ENCODE measurements around the gene MTHFD1L. TPM values are rescaled to one million over a fixed set of nuclear protein-coding genes. Genes with fewer than 3 reads are reported as not detected.

Gene MTHFD1L
- total RNA-seq, 4 donors from 2014 or later = 3.0 to 9.4 (median 5.2) TPM

DNA sequence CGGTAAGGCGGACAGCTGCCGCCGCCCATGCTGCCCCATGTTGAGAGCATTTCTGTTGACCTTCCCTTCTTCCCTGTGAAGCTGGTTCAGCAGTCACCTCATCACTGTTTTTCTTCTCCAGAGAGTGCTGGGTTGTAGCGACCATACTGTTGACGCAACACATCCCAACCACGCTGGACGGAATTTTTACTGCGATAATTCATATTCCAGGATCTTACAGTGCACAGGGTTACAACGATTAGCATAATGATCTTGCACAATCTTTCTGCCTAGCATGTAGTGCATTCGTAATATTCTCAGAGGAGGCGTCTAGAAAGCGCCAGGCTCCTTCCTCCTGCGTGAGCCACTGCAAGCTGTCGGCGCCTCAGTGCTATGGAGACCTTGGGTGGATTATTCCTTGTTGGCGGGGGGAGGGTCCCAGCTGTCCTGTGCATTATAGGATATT, 137.0 kb downstream of the MTHFD1L start:
- DNase-seq (ENCODE audit: low spot score in 2 of 2) = no peak
- TF ChIP-seq EP300 (IDR thresholded peaks at IDR 0.05) (no peak), POLR2A (IDR thresholded peaks at IDR 0.05) (no peak)
- Histone ChIP-seq H3K4me3 (no peak overlapping the region), H3K9me3 (no peaks in the 10 kb centered on the region), H3K27me3 (no peaks in the 10 kb centered on the region), H3K4me1 (peaks cover 14% of the 10 kb centered on the region), H3K36me3 (no peaks in the 10 kb centered on the region), H3K27ac (no peak overlapping the region)
- 97% methylated on average over 17 of the region's 17 CpGs for WGBS

DNA sequence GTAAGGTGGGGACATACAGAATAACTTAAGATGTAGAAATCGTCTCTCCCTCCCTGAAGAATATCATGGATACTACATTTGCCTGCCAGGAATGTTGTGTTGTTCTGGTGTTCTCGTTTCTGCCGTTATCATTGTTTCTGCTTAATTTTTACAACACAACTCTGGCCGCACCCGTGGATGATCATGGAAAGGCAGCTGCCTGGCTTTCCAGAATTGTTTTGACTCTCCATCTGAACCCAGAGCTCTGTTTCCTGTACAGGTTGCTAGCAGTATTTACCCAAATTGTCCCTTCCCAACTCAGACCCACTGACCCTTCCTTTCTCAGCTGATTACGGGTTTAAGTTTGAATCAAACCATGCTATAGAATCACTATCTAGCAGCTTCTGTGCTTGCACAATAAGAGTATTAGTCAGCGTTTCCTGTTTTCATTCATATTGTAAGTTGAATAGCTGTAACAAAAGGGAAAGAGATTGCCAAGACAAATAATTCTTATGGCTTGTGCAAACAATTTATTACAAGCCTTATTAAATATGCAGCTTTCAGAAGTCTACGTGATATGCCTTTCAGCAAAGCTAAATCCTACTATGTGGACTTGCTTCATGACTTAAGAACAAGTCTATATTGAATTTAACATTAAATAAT, 139.0 kb downstream of the MTHFD1L start:
- WGBS = 36% methylated on average over 8 of the region's 8 CpGs
- H3K9me3 ChIP-seq = no peaks in the 10 kb centered on the region

DNA sequence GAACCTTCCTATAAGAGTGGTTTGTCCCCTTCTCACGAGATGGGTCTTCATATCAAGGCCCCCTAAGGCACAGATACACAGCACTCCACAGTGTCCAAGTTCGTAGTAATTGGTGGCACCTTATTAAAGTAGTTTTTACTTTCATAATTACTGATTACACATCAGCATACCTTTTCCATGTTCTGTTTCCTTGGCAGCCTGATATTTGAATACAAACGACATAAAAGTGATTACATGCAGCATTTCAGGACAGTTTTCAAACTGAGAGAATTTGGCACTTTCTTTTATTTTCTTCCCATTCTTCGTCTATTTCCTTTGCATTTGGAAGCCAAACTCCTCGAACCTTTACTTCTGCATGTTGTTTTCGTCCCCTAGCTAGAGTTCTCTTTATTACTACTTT, 139.7 kb downstream of the MTHFD1L start:
- Histone ChIP-seq H3K36me3 (no peaks in the 10 kb centered on the region), H3K27ac (peak overlapping the region; percentile 35), H3K4me3 (no peak overlapping the region), H3K4me1 (peaks cover 14% of the 10 kb centered on the region), H3K27me3 (no peaks in the 10 kb centered on the region), H3K9me3 (no peaks in the 10 kb centered on the region)
- no peak for DNase-seq (ENCODE audit: low spot score in 2 of 2)
- no peak for TF ChIP-seq EP300 (IDR thresholded peaks at IDR 0.05)
- no peak for TF ChIP-seq POLR2AphosphoS5 (IDR thresholded peaks at IDR 0.05)
- TF ChIP-seq, protein P1, sequence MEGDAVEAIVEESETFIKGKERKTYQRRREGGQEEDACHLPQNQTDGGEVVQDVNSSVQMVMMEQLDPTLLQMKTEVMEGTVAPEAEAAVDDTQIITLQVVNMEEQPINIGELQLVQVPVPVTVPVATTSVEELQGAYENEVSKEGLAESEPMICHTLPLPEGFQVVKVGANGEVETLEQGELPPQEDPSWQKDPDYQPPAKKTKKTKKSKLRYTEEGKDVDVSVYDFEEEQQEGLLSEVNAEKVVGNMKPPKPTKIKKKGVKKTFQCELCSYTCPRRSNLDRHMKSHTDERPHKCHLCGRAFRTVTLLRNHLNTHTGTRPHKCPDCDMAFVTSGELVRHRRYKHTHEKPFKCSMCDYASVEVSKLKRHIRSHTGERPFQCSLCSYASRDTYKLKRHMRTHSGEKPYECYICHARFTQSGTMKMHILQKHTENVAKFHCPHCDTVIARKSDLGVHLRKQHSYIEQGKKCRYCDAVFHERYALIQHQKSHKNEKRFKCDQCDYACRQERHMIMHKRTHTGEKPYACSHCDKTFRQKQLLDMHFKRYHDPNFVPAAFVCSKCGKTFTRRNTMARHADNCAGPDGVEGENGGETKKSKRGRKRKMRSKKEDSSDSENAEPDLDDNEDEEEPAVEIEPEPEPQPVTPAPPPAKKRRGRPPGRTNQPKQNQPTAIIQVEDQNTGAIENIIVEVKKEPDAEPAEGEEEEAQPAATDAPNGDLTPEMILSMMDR (IDR thresholded peaks at IDR 0.05) = no peak
- no peak for TF ChIP-seq POLR2A (IDR thresholded peaks at IDR 0.05)
- 71% methylated on average over 6 of the region's 6 CpGs for WGBS

More for the DNA sequence above, 139.0 kb downstream of the MTHFD1L start:
- DNase-seq (ENCODE audit: low spot score in 2 of 2) = no peak
- no peaks in the 10 kb centered on the region for H3K36me3 ChIP-seq
- no peak for TF ChIP-seq POLR2A (IDR thresholded peaks at IDR 0.05)
- TF ChIP-seq POLR2AphosphoS5 (IDR thresholded peaks at IDR 0.05) = no peak
- TF ChIP-seq, protein P1 (IDR thresholded peaks at IDR 0.05) = no peak
- peak overlapping the region; percentile 49 for H3K27ac ChIP-seq
- H3K27me3 ChIP-seq = no peaks in the 10 kb centered on the region
- H3K4me1 ChIP-seq = peaks cover 14% of the 10 kb centered on the region
- H3K4me3 ChIP-seq = no peak overlapping the region

DNA sequence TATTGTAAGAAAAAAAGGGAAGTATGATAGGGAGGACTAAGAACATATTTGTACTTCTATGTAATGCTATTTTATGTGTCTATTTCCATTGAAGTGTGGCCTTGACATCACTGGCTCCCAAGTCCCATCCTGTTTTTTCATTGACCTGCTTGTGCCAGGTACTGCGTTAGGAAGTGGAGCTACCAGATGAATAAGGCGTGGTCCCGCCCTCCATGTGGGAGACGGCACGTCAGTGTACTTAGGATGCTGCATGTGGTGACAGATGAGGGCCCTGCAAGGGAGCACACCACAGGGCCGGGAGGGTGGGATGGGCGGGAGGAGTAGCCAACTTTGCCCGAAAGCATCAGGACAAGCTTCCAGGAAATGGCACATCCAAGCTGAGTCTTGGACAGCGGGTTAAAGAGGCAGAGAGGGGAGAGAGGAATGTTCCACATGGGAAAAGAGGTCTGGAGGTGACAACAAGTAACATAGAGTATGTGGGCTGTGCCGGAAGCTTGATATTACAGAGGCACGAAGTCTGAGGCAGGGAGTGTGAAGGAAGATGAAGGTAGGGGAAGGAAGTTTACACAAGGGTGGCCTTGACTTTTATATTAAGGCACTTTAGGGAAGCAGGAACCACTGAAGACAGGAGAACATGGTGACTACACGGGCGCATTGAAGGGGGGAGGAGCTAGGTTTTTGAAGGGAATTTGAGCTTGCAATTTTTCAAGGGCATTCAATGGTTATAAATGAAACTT, 140.6 kb downstream of the MTHFD1L start:
- TF ChIP-seq EP300 (IDR thresholded peaks at IDR 0.05) (no peak), POLR2A (IDR thresholded peaks at IDR 0.05) (no peak), POLR2AphosphoS5 (IDR thresholded peaks at IDR 0.05) (no peak)
- TF ChIP-seq, protein P1 (IDR thresholded peaks at IDR 0.05) = no peak
- no peaks in the 10 kb centered on the region for H3K36me3 ChIP-seq
- H3K4me3 ChIP-seq = no peak overlapping the region
- no peak for DNase-seq (ENCODE audit: low spot score in 2 of 2)
- no peaks in the 10 kb centered on the region for H3K9me3 ChIP-seq
- peaks cover 14% of the 10 kb centered on the region for H3K4me1 ChIP-seq
- 77% methylated on average over 13 of the region's 13 CpGs for WGBS
- no peaks in the 10 kb centered on the region for H3K27me3 ChIP-seq
- H3K27ac ChIP-seq = no peak overlapping the region

DNA sequence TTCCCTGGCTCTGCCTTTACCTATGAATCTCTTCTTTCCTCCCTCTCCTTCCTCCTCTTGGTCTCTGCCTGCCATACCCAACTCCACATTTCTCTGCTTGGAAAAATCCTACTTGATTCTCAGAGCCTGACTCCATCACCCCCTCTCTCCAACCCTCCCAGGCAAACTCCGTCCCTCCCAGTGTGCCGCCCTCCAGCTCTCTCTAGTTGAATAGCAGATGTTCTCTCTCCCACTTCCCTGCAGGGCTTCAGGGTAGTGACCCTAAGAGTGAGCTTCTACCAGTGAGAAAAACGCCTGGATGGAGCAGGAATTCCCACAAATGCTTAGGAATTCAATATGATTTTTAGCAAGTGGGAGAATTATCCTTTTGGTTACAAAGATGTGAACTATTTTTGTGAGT, 141.6 kb downstream of the MTHFD1L start:
- Histone ChIP-seq H3K36me3 (no peaks in the 10 kb centered on the region), H3K27me3 (no peaks in the 10 kb centered on the region), H3K4me3 (no peak overlapping the region), H3K4me1 (peaks cover 14% of the 10 kb centered on the region), H3K27ac (no peak overlapping the region), H3K9me3 (no peaks in the 10 kb centered on the region)
- TF ChIP-seq POLR2AphosphoS5 (IDR thresholded peaks at IDR 0.05) = no peak
- no peak for TF ChIP-seq EP300 (IDR thresholded peaks at IDR 0.05)
- no peak for TF ChIP-seq POLR2A (IDR thresholded peaks at IDR 0.05)
- TF ChIP-seq, protein P1 (IDR thresholded peaks at IDR 0.05) = no peak
- WGBS = 88% methylated on average over 3 of the region's 3 CpGs
- DNase-seq (ENCODE audit: low spot score in 2 of 2) = no peak
